Tibial nerve (tissue), 4 donors: ENCODE data around the gene SLC12A9. TPM values are rescaled to one million over a fixed set of nuclear protein-coding genes. Genes with fewer than 3 reads are reported as not detected.

Experiments
- DNase-seq, 2 donors: peaks; one replicate each; pipeline ENCODE4 v3.0.0-alpha.2; 2019; ENCODE audit warnings: low spot score in 2 of 2
- H3K27ac ChIP-seq, 4 donors: fragments of 200-600 bp; sonication (generic) in 3 of 4; one replicate each; pipeline ENCODE4 v1.5.1; 2017 to 2019; ENCODE audit warnings: mild to moderate bottlenecking in 1 of 4
- H3K27me3 ChIP-seq, 2 donors: fragments of 200-600 bp; sonication (generic) in 1 of 2; one replicate each; pipeline versions ENCODE4 v1.5.1 to v1.6.0; 2017 to 2019
- H3K36me3 ChIP-seq, 3 donors: fragments of 200-600 bp; sonication (generic); one replicate each; pipeline ENCODE4 v1.5.1; 2018 to 2019
- H3K4me1 ChIP-seq, 4 donors: fragments of 200-600 bp; sonication (generic) in 3 of 4; one replicate each; pipeline ENCODE4 v1.5.1; 2017 to 2019
- H3K4me3 ChIP-seq, 4 donors: fragments of 200-600 bp; sonication (generic) in 3 of 4; one replicate each; pipeline ENCODE4 v1.5.1; 2017 to 2019; ENCODE audit warnings: mild to moderate bottlenecking in 1 of 4, moderate library complexity in 1 of 4
- H3K9me3 ChIP-seq, 4 donors: fragments of 200-600 bp; sonication (generic) in 3 of 4; one replicate each; pipeline ENCODE4 v1.5.1; 2017 to 2019
- EP300 ChIP-seq, 2 donors: sonication (generic); formaldehyde crosslinking; IDR thresholded peaks; one replicate each; pipeline ENCODE4 v1.6.1; 2017; ENCODE audit warnings: antibody characterized with exemption in 2 of 2, mild to moderate bottlenecking in 1 of 2
- POLR2A ChIP-seq, 2 donors: fragments of 450-650 bp; IDR thresholded peaks; one replicate each; pipeline ENCODE4 v1.6.1; 2017; ENCODE audit warnings: antibody characterized with exemption in 2 of 2, mild to moderate bottlenecking in 2 of 2, moderate library complexity in 2 of 2
- WGBS, 2 donors: methylation state at CpG; one replicate each; pipeline ENCODE4 v1.1.5; 2018; 5-methylcytosine and 5-hydroxymethylcytosine counted together
- total RNA-seq, 4 donors: library from RNA; depleted of rRNA; stranded (reverse); fragments of >200 nt; gene quantifications; one replicate each; pipeline ENCODE4 v1.1.0, GENCODE V29; 2016
- TF ChIP-seq, protein P1 (sequence below), 5 experiments: fragments of 200-600 bp in 3 of 5; fragments of 450-650 bp in 2 of 5; sonication (generic) in 3 of 5; IDR thresholded peaks; one replicate each; pipeline ENCODE4 v1.5.1; 2016 to 2019; ENCODE audit warnings: antibody characterized with exemption in 5 of 5, mild to moderate bottlenecking in 3 of 5, moderate library complexity in 2 of 5

SLC12A9 gene
- total RNA-seq, 4 donors from 2014 or later: 11.8 to 36.8 (median 32.1) TPM

DNA sequence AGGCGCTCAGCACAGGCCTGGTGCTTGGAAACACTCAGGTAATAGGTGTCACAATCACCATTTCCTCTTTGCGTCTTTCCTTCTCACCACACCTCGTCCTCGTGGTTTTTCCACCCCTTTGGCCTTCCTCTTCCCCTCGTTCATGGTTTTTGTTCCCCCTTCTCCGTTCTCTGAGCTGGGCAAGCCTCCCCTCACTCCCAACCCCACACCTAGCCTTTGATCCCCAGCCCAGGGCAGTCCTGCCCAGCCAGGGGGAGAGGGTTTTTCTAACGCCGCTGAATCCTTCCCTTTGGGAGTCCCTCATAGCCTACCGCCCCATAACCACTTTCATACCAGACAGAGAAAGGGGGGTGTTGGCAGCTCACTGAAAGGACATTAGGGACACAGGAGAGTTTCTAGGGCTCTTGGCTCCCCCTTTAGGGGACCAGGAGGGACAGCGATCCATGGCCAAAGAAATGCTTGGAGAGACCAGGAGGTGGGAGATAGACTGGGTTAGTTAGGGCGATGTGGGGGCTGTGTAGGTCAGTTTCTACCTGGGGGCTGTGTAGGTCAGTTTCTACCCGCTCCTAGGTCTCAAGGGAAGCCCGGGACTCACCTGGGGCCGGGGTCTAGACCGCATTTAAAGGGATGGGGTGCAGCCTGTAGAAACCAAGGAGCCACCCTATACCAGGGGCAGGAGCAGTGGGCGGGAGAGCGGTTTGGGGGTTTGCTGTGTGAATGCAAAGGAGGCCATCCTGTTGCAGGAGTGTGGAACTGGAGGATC is 26.6 kb upstream of the SLC12A9 start:
- H3K9me3 ChIP-seq: no peaks in the 10 kb centered on the region
- 24 to 25% methylated on average over 17 of the region's 17 CpGs for WGBS, 2 donors
- H3K4me3 ChIP-seq: peak overlapping the region; percentile 42 to 62 (median 52)
- H3K36me3 ChIP-seq: peaks cover 0 to 32% (median 0%) of the 10 kb centered on the region in 3 donors
- TF ChIP-seq, protein P1, sequence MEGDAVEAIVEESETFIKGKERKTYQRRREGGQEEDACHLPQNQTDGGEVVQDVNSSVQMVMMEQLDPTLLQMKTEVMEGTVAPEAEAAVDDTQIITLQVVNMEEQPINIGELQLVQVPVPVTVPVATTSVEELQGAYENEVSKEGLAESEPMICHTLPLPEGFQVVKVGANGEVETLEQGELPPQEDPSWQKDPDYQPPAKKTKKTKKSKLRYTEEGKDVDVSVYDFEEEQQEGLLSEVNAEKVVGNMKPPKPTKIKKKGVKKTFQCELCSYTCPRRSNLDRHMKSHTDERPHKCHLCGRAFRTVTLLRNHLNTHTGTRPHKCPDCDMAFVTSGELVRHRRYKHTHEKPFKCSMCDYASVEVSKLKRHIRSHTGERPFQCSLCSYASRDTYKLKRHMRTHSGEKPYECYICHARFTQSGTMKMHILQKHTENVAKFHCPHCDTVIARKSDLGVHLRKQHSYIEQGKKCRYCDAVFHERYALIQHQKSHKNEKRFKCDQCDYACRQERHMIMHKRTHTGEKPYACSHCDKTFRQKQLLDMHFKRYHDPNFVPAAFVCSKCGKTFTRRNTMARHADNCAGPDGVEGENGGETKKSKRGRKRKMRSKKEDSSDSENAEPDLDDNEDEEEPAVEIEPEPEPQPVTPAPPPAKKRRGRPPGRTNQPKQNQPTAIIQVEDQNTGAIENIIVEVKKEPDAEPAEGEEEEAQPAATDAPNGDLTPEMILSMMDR (IDR thresholded peaks at IDR 0.05): no peak
- TF ChIP-seq POLR2A (IDR thresholded peaks at IDR 0.05) (no peak), EP300 (IDR thresholded peaks at IDR 0.05) (no peak)
- peaks cover 0 to 11% of the 10 kb centered on the region in 2 donors for H3K27me3 ChIP-seq
- H3K27ac ChIP-seq: peak overlapping the region in 2 of 4 donors; percentile 65 to 79
- DNase-seq: no peak
- peaks cover 0 to 33% (median 6%) of the 10 kb centered on the region in 4 donors for H3K4me1 ChIP-seq

DNA sequence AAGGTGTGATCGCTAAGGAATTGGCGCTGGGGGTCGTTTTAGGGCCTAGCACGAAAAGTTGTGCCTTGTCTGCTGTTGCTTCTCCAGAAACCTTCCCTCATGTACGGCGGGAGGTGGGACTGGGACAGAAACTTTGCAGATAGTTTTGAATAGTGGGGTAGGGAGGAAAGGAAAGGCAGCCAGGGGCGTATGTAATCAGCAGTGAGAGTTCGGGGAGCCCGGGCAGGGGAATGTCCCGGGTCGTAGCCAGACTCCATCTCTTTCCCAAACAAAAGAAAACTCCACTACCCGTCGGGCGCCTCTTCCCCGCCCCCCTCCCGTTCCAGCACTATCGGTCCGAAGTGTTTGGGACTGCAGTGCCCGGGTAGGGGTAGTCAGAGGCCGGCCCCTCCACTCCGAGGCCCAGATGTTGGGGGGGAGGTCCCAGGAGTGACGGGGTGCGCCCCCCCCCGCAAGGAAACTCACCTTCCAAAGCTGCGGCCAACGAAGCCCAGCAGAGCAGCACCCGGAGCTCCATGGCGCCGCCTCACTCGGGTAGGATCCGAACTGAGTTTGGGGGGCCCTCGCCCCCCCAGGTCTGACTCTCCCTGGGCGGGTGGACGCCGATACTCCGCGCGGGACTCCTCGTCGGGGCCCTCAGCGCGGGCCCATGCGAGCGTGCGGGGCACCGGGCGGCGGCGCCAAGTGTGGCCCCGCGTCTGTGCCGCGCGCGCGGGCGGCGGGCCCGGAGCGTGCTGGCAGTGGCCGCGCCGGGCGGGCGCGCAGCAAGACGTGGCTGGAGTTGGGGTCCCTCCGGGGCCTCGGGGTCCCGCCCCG is 25.8 kb upstream of the SLC12A9 start:
- Histone ChIP-seq H3K27me3 (peaks cover 0 to 11% of the 10 kb centered on the region in 2 donors), H3K27ac (peak overlapping the region in 3 of 4 donors; percentile 65 to 83 (median 79)), H3K4me1 (peaks cover 0 to 33% (median 6%) of the 10 kb centered on the region in 4 donors), H3K4me3 (peak overlapping the region; percentile 42 to 62 (median 52)), H3K36me3 (peaks cover 0 to 24% (median 0%) of the 10 kb centered on the region in 3 donors), H3K9me3 (no peaks in the 10 kb centered on the region)
- TF ChIP-seq EP300 (IDR thresholded peaks at IDR 0.05): no peak
- TF ChIP-seq, protein P1 (IDR thresholded peaks at IDR 0.05): no peak
- peak in 1 of 2 donors; percentile 9 for DNase-seq
- WGBS, 2 donors: 2% methylated on average over 19 to 30 of the region's 71 CpGs

DNA sequence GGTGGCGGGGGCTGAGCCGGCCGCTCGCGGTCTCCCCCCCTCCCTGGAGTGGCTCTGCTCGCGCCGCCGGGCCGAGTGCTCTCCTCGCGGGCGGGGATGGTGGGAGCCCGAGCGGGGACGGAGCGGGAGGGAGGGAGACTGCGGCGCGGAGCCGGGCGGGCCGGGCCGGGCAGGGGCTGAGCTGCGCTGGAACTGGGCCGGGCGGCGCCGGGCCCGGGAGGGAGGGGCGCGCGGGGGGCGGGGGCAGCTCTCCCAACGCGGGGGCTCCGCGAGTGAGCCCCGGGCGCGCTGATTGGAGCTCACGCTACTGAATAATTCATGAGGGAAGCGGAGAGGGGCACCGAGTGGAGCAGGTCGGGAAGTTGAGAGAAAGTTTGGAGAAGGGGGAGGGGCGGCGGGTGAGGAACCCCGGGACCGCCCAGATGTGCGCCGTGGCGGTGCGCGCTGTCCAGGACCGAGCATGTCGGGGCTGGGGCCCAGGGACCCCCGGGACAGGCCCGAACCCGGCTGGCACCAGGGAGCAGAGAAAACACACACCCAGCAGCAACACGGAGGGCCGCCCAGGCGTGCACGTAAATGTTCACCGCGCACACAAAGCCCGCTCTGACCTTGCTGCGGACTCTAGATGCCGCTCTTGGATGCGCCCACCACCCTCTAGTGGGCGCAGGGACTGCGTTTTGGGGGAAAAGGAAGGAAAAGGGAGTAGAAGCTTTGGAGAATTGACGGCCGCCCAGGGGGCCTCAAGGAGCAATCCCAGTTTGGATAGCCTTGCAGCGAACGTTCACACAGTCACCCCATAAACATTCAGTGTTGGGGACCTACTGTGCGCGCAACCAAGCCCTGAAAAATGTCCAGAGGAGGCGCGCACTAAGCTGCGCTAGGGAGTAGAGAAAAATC is 24.9 kb upstream of the SLC12A9 start, which contains the start of gene EPHB4:
Gene EPHB4, minus strand, starts transcription at position 194 of the 897 bp plus-strand sequence. CDS start 493 bp downstream, outside the sequence.
- WGBS, 2 donors: 0 to 2% methylated on average over 33 to 45 of the region's 80 CpGs
- peak in 1 of 2 donors; percentile 39 for DNase-seq
- peaks cover 0 to 33% (median 6%) of the 10 kb centered on the region in 4 donors for H3K4me1 ChIP-seq
- TF ChIP-seq EP300 (IDR thresholded peaks at IDR 0.05) (no peak), POLR2A (IDR thresholded peaks at IDR 0.05) (no peak)
- TF ChIP-seq, protein P1 (IDR thresholded peaks at IDR 0.05): peak in 2 of 5 experiments; percentile 31 to 37
- no peaks in the 10 kb centered on the region for H3K9me3 ChIP-seq
- H3K36me3 ChIP-seq: peaks cover 0 to 15% (median 0%) of the 10 kb centered on the region in 3 donors
- H3K27me3 ChIP-seq: peaks cover 0 to 11% of the 10 kb centered on the region in 2 donors
- H3K4me3 ChIP-seq: peak within 1 kb of the TSS; percentile 42 to 62 (median 52)
- peak within 1 kb of the TSS in 3 of 4 donors; percentile 65 to 83 (median 79) for H3K27ac ChIP-seq

- Histone ChIP-seq H3K4me3 (no peak overlapping the region), H3K27ac (peak overlapping the region in 1 of 4 donors; percentile 12), H3K36me3 (no peaks in the 10 kb centered on the region), H3K9me3 (no peaks in the 10 kb centered on the region), H3K27me3 (peaks cover 0 to 11% of the 10 kb centered on the region in 2 donors), H3K4me1 (peaks cover 0 to 33% (median 6%) of the 10 kb centered on the region in 4 donors)
- peak in 1 of 2 donors; percentile 50 for TF ChIP-seq EP300 (IDR thresholded peaks at IDR 0.05)
- TF ChIP-seq, protein P1 (IDR thresholded peaks at IDR 0.05): no peak
- 48 to 54% methylated on average over 18 to 20 of the region's 20 CpGs for WGBS, 2 donors
- no peak for DNase-seq
Observed at GRCh38 chr7:100829150-100829716, 23.3 kb upstream of the SLC12A9 start.
